ENCODE measurements around the gene PDCD4. TPM values are rescaled to one million over a fixed set of nuclear protein-coding genes. Genes with fewer than 3 reads are reported as not detected.
A peak's percentile ranks its signal among the peaks of the same experiment; 100 is the strongest.
"Not testable (repeated sequence)": the region's sequence is repeated elsewhere in the genome, so short reads cannot be mapped to it uniquely, and the experiment has no call there.

PDCD4 gene
- total RNA-seq, 1 donor from 2014 or later = 55.5 TPM

DNA sequence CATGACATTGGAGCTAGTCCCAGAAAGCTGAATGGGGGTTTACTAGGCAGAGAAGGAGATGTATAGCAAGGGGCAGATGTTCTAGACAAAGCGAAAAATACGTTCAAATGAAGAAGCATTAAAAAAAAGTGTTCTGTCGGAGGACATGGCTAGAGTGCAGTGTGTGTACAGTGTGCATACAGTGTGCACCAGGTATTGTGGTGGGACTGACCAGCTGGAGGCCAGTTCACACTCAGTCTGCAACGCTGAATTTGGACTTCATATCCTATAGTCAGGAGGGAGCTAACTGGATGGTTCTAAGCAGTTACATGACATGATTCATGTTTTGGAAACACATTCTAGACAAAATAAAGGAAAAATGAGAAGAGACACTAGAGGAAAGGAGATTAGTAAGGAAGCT lies 38.4 kb downstream of the PDCD4 start:
- DNase-seq (ENCODE audit: low read depth) = no peak
- TF ChIP-seq, protein P1, sequence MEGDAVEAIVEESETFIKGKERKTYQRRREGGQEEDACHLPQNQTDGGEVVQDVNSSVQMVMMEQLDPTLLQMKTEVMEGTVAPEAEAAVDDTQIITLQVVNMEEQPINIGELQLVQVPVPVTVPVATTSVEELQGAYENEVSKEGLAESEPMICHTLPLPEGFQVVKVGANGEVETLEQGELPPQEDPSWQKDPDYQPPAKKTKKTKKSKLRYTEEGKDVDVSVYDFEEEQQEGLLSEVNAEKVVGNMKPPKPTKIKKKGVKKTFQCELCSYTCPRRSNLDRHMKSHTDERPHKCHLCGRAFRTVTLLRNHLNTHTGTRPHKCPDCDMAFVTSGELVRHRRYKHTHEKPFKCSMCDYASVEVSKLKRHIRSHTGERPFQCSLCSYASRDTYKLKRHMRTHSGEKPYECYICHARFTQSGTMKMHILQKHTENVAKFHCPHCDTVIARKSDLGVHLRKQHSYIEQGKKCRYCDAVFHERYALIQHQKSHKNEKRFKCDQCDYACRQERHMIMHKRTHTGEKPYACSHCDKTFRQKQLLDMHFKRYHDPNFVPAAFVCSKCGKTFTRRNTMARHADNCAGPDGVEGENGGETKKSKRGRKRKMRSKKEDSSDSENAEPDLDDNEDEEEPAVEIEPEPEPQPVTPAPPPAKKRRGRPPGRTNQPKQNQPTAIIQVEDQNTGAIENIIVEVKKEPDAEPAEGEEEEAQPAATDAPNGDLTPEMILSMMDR (conservative IDR thresholded peaks at IDR 0.05; ENCODE audit: low read depth, low read length) = no peak
- no peak overlapping the region for H3K4me3 ChIP-seq (ENCODE audit: low read depth, low read length)

DNA sequence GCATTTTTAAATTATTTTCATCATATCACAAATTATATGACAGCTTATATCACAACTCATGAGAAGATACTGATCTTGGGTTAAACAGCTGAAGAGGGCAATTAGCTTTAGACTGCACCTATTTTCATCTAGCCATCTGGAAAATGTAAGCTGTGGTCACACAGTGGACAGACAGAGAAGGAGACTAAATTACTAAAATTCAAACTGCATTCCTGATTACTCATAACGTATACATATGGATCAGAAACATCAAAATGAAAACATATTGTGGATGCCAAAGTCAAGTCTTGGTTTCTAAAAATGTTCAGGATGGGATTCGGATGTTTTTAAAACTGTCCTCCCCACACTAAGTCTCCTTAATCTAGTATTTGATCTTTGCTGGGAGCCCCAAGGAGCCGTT lies 40.6 kb downstream of the PDCD4 start:
- no peak for DNase-seq (ENCODE audit: low read depth)
- H3K4me3 ChIP-seq (ENCODE audit: low read depth, low read length) = no peak overlapping the region
- TF ChIP-seq, protein P1 (conservative IDR thresholded peaks at IDR 0.05; ENCODE audit: low read depth, low read length) = no peak

DNA sequence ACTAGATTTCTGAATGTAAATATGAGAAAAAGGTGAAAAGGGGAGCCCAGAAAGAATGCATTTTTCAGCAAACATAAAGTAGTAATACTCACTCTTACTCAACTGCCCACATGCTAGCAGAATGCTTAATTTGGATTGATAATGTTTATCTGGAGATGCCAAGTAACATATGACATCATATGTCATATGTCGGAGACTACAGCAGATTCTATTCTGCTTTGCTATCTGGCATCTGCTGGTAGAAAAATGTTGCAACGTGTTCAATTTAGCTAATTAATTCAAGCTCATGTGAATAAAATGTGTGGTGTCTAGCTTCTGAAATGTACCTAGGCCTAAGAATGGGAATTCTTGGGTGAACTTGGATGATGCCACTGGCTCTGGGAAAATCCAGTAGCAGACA lies 42.7 kb downstream of the PDCD4 start:
- no peak for DNase-seq (ENCODE audit: low read depth)
- TF ChIP-seq, protein P1 (conservative IDR thresholded peaks at IDR 0.05; ENCODE audit: low read depth, low read length) = no peak
- H3K4me3 ChIP-seq (ENCODE audit: low read depth, low read length) = no peak overlapping the region

DNA sequence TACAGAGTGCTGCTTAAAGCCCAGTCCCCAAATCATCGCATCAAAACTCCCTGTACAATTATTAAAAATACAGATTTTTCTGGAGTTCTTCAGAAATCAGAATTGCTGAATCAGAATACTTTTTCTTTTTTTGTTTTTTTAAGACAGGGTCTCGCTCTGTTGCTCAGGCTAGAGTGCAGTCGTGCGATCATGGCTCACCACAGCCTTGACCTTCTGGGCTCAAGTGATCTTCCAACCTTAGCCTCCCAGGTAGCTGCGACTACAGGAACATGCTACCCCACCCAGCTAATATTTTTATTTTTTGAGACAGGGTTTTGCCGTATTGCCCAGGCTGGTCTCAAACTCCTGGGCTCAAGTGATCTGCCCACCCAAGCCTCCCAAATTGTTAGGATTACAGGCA lies 43.3 kb downstream of the PDCD4 start:
- TF ChIP-seq, protein P1 (conservative IDR thresholded peaks at IDR 0.05; ENCODE audit: low read depth, low read length) = no peak
- H3K4me3 ChIP-seq (ENCODE audit: low read depth, low read length) = no peak overlapping the region
- no peak for DNase-seq (ENCODE audit: low read depth)

DNA sequence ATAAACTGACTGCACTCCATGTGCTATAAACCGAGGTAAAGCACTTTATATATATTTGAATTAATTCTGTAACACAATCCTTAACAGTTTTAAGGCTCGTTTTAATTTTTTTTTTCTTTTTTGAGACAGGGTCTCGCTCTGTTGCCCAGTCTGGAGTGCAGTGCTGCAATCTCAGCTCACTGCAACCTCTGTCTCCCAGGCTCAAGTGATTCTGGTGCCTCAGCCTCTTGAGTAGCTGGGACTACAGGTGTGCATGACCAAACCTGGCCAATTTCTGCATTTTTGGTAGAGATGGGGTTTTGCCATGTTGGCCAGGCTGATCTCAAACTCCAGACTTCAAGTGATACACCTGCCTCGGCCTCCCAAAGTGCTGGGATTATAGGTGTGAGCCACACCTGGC lies 43.9 kb downstream of the PDCD4 start:
- not testable (repeated sequence) for DNase-seq (ENCODE audit: low read depth); H3K4me3 ChIP-seq (ENCODE audit: low read depth, low read length)

DNA sequence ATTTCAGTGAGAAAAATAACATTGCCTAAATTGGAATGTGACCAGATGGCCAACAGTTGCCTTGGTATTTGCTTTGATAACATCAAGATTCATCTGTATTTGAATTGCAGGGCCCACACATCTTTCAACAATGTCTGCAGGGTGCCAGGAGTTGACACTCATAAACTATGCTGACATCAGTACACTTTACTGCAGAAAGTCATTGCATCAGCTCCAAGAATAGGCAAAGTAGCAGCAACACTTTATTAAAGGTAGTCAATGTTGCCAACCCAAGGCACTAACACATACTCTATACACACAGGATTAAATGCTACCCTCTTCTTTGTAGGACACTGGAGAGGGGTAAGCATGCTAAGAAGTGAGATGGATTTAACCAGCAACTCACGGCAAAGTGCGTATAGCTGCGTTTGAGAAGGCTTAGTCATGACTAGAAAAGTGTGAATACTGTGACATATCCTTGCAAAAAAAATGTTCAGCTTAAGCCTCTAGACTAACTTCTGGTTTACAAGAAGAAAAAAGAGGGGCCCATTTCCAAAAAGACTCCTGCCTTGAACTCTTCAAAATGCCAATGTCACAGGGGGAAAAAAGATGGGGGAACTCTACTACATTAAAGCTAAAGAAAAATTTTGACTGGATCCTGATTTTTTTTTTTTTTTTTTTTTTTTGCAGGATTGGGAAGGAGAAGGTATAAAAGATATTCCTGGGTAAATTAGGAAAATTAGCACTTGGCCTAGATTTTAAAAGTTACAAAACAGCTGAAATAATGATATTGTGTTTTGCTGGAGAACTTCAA lies 45.0 kb downstream of the PDCD4 start:
- DNase-seq (ENCODE audit: low read depth) = no peak
- TF ChIP-seq, protein P1 (conservative IDR thresholded peaks at IDR 0.05; ENCODE audit: low read depth, low read length) = no peak
- no peak overlapping the region for H3K4me3 ChIP-seq (ENCODE audit: low read depth, low read length)

DNA sequence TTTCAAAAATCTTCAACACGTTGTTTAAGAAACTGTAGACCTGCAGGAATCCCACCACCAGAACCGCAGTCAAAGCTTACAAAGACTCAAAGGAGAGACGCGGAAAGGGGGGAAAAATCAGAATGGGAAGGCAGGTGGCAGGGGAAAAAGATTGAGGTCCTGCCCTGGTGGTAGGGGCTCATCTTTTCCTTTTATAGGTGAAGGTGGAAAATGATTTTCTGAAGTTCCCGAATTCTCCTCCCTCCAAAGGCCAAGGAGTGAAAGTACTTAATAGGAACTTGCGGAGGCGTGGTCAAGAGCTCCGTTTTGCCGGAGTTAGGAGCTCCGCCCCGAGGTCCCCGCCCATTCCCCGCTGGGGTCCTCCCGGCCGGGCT lies 46.5 kb downstream of the PDCD4 start:
- H3K4me3 ChIP-seq (ENCODE audit: low read depth, low read length) = peak overlapping the region; percentile 69
- DNase-seq (ENCODE audit: low read depth) = no peak
- TF ChIP-seq, protein P1 (conservative IDR thresholded peaks at IDR 0.05; ENCODE audit: low read depth, low read length) = no peak

All from epithelial cell of proximal tubule (primary cell).